HG03045 (cell line): ENCODE measurements around the gene SPON1.
"Not testable (repeated sequence)": the region's sequence is repeated elsewhere in the genome, so short reads cannot be mapped to it uniquely, and the experiment has no call there.

Source experiments
- ATAC-seq: cut with Tn5 transposase; IDR thresholded peaks from one replicate; pipeline ENCODE4 v1.9.1; 2021; ENCODE audit warnings: mild to moderate bottlenecking, moderate library complexity; ENCODE audit not compliant: unreplicated experiment

SPON1 gene

GRCh38 chr11:13972944-13973343 is 10.4 kb downstream of the SPON1 start:
- ATAC-seq, result no peak

- ATAC-seq, result no peak
Observed at GRCh38 chr11:13974631-13975030, 12.1 kb downstream of the SPON1 start.

GRCh38 chr11:13983081-13983751 is 20.7 kb downstream of the SPON1 start:
- no peak for ATAC-seq

GRCh38 chr11:13984616-13985450 is 22.3 kb downstream of the SPON1 start:
- no peak for ATAC-seq

- not testable (repeated sequence) for ATAC-seq
Observed at GRCh38 chr11:13986695-13987094, 24.2 kb downstream of the SPON1 start.

GRCh38 chr11:13992158-13992856 is 29.8 kb downstream of the SPON1 start:
- not testable (repeated sequence) for ATAC-seq

GRCh38 chr11:13993096-13993765 is 30.7 kb downstream of the SPON1 start:
- no peak for ATAC-seq

- ATAC-seq, result no peak
Observed at GRCh38 chr11:13997881-13998280, 35.4 kb downstream of the SPON1 start.

GRCh38 chr11:13999704-14000103 is 37.2 kb downstream of the SPON1 start:
- ATAC-seq, result no peak

- no peak for ATAC-seq
Observed at GRCh38 chr11:14001597-14001996, 39.1 kb downstream of the SPON1 start.

GRCh38 chr11:14007566-14007965 is 45.0 kb downstream of the SPON1 start:
- no peak for ATAC-seq

GRCh38 chr11:14010665-14011064 is 48.1 kb downstream of the SPON1 start:
- ATAC-seq, result no peak

- no peak for ATAC-seq
Observed at GRCh38 chr11:14012846-14013245, 50.3 kb downstream of the SPON1 start.

GRCh38 chr11:14015711-14016110 is 53.2 kb downstream of the SPON1 start:
- no peak for ATAC-seq

- no peak for ATAC-seq
Observed at GRCh38 chr11:14018441-14018840, 55.9 kb downstream of the SPON1 start.

GRCh38 chr11:14021738-14022137 is 59.2 kb downstream of the SPON1 start:
- ATAC-seq, result no peak

GRCh38 chr11:14022251-14022650 is 59.7 kb downstream of the SPON1 start:
- ATAC-seq, result no peak

GRCh38 chr11:14022821-14023220 is 60.3 kb downstream of the SPON1 start:
- ATAC-seq, result no peak

GRCh38 chr11:14026961-14027360 is 64.4 kb downstream of the SPON1 start:
- ATAC-seq, result no peak

- no peak for ATAC-seq
Observed at GRCh38 chr11:14027525-14027924, 65.0 kb downstream of the SPON1 start.

GRCh38 chr11:14029440-14029839 is 66.9 kb downstream of the SPON1 start:
- no peak for ATAC-seq
